HG03108 (cell line): ENCODE results near the gene POLR3G.
A peak's percentile ranks its signal among the peaks of the same experiment; 100 is the strongest.

Experiments used
- ATAC-seq: cut with Tn5 transposase; IDR thresholded peaks from one replicate; pipeline ENCODE4 v1.9.1; 2021; ENCODE audit warnings: moderate library complexity; ENCODE audit not compliant: unreplicated experiment

POLR3G gene

DNA sequence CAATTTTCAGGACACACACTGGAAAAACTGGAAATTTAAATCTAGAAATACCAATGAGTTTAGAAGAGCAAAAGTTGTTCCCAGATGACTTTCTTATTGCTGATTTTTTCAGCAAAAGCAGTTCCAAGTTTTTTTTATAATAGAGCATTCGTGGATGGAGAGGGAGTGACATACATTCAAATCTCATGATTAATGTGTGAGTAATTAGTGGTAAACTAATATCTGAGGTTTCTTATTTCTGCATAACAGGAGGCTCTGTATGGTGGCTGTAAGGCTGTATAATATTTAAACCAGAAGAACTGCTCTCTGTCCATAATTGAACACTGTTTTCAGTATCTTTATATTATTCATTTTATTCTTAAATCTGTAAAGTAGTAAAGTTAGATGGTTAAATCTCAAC, 28.9 kb downstream of the POLR3G start:
- no peak for ATAC-seq

DNA sequence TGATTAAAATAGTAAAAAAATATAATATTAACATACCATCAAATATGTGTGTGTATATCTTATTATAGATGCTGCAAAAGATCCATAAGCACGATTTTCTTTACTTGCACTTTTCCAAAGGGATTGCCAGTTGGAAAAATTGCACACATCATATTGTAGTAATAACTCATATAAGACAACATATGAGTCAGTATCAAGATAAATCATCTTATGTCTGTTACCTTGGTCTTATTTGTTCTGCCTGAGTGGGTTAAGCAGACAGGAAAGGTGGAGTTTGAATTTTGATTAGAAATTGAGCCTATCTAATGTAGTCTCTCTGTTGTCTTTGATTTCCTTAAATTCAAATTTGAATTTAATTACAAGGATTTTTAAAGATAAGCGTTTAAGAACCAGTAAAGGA, 30.1 kb downstream of the POLR3G start:
- ATAC-seq: no peak

DNA sequence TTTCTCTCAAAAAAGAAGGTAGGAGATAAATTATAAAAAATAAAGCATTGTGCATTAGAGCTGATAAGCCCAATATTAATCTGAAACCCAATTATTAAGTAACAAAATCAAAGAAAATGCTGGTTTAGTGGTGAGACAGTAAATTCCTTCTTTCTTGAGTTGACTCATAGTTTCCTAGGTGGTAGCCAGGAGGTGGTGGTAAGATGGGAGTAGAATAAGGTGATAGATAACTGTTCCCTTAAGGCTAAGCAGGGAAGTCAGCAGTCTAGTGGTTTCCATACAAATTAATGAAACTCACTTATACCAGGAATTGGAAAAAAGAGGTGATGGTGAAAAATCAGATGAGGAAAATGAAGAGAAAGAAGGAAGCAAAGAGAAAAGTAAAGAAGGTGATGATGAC, 31.6 kb downstream of the POLR3G start:
- no peak for ATAC-seq

DNA sequence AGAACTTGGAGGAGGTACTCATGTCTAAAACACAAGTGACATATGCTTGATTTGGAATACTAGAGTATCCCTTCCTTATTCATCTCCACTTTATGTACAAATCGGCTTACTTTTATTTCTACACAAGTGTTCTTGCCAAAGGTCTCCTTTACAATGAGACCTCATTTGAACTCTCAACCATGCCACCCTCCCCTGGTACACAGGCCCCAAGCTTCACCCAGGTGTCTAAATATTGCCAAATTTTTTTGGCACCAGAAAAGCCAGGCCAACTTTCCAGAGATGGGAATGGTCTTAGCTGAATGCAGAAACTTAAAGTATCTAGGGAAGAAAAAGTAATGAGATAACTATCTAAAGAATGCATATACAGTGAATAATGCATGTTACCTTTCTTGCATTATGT, 35.8 kb downstream of the POLR3G start:
- ATAC-seq: no peak

DNA sequence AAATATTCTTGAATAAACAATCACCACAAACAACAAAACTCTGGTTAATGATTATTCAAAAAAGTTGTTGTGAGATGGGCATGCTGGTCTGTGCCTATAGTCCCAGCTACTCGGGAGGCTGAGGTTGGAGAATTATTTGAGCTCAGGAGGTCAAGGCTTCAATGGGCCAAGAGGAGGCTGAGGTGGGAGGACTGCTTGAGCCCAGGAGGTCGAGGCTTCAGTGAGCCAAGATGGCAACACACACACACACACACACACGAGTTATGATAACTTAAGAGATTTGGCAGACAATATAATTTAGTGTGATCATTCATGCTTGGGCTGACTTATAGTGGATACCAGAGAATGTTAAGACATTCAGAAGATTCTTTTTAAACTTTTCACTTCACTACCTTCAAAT, 39.9 kb downstream of the POLR3G start:
- ATAC-seq: no peak

DNA sequence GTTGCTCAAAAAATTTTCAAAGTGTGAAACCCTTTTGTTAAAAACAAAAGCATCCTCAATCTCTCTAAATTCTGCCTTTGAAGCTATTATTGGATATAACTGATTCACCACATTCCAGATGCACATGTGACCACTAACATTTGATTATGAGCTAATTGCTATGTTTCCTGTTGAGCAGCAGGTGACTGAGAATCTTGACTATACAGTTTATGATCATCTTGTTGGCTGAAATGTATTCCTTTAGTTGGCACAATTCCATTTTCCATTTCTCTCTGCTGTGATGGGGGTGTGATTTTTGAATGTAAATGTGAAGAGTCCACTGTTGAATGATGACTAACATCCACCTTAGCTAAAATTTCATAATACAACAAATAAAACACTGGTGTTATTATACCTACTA, 44.0 kb downstream of the POLR3G start:
- ATAC-seq: no peak

DNA sequence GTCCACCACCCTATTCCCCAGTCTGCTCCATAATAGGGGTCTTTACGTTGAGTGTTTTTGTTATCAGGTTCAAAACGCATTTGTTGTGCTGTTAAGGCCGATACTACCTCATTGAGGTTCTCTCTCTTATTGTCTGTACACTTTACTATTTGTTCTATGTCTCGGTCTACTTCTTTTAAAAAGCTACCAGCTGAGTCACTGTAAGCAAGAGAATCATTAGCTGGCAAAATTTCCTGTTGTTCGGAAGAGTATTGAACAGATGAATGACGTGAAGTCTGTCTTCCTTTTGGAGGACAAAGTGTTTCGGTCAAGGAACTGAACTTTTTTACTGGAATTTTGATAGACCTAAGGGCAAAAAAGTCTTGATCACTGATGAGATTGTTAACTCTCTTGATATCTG, 44.4 kb downstream of the POLR3G start:
- no peak for ATAC-seq

DNA sequence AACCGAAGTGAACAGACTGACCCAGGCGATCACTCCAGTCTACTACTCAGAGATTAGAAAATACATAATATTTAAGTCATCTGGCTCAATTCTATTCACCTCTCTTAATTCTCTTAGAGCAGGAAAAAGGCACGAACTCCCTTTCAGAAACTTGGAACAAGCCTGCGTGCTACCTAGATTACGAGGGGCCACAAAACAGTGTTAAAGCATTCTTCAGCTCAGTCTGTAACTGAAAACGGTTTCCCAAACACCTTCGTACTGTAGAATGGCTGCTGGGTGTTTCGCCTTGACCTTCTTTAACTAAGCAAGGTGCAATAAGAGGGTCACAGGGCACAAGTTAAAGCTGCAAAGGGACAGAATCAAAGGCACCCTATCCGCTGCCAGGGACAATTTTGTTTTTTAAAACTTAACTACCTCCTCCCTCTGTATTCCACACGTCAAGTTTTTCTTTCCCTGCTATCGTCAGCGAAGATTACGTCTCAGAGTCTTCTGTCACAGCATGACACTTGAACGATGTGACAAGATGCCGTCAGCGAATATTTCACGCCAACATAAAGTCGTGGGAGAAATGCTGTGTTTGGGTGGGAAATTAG, 54.0 kb downstream of the POLR3G start:
- no peak for ATAC-seq

DNA sequence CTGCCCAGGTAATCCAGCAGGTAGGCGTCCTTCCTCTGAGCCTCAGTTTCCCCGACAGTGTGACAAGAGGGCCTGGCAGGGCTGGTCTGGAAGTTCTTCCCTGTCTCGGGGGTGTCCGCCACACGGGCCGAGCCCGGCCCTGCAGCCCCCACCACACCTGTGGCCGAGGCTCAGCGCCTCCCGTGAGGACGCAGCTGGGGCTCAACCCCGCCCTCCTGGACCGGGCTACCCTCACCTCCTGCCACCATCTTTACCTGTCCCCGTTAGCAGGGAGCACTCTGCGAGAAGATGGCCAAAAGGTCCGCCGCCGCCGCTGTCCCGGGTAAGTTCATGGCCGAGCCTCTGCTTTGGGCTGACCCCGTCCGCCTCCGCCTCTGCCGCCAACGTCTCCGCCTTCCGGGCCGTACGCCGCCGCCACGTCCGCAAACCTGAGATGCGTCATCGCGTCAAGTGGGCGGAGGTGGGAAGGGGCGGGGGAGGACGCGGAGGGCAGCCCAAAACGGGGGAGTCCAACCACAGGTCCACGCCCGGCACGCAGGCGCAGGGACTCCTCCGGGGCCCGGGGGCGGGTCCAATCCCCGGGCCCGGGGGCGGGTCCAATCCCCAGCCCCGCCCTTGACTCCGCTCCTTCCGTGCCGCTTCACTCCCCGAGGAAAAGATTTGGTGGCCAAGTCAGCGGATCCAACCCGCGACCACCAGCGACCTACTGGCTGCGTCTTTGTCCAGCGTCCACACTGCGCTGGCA, 54.7 kb downstream of the POLR3G start, which contains the start of gene LYSMD3:
Gene LYSMD3 (minus strand): TSS at position 391 of the 745 bp plus-strand sequence. CDS start 4,295 bp downstream, outside the sequence.
- peak; percentile 91 for ATAC-seq

DNA sequence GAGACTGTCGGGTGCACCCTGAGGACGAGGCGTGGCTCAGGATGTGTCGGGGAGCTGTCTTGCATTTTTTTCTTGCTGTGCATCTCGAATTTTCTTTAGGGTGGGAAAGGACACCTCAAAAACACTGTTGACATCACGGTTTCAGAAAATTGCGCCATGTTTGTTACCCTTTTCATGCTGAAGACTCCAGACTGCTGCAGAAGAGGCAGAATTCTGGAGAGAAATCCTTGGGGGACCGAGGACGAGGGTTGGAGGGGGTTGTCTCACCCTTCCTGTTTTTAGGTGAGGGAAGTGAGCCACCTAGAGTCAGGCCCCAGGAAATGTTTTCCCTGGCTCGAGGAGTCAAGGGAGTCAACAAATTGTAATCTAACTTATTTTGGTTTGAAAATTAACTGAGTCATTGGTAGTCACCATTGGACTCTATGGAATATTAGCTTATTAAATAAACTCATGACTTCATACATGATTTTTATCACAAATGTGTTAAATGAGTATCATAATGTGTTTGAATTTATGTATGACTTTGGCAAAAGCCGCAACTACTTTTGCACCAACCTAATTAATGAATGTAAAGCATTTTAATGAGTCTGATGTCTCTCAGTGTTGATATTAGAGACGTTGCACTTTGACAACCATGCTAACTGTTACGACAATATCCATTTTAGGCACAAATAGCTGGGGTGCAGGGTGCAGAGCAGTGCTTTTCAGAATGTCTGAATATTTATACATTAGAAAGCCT, 55.4 kb downstream of the POLR3G start:
- ATAC-seq: peak; percentile 47

DNA sequence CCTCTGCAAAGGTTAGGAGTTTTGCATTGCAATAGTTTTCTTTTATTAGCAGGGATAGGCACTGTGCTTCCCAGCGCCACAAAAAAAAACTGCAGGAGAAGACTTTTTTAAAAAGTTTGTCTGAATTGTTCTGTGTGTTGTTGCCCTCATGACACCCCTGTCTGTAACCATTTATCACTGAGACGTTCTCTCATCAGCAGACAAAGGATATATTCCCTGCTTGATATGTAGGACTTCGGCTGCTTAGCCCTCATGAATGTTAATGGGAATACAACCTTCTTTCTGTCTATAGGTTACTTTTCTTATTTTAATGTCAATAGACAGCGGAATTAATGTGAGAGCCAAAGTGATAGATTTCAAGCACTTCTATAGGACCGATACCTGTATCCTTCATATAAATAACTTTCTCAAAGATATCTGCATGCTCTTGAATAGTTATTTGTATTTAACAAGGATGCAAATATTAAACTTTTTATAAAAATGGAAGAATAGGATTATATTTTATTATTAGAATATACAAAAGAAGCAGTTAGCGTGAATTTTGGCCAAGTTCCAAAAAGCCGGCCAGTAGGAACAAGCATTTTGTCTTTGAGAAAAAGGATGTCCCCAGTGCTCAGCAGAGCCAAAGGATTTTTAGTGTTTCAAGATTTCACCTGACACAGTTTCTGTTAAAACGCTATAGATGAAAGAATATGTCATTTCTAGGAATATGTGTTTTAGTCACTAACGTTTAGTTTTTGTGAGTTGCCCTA, 56.2 kb downstream of the POLR3G start:
- ATAC-seq: no peak

DNA sequence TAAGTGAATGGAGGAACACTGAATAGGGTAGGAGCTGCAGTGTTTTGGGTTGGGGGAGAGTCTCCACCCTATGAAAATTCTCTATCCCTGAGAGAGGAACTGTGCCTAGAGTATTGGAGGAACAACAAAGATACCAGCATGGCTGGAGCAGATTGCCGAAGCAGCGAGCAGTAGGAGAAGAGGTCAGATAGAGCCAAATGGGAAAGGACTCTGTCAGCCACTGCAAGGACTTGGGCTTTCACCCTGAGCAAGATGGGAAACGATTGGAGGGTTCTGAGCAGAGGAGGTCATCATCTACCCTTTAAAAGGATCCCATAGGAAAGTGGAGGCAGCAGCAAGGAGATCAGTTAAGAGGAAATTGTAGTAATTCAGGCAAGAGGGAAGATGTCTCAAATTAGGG, 59.1 kb downstream of the POLR3G start:
- no peak for ATAC-seq

DNA sequence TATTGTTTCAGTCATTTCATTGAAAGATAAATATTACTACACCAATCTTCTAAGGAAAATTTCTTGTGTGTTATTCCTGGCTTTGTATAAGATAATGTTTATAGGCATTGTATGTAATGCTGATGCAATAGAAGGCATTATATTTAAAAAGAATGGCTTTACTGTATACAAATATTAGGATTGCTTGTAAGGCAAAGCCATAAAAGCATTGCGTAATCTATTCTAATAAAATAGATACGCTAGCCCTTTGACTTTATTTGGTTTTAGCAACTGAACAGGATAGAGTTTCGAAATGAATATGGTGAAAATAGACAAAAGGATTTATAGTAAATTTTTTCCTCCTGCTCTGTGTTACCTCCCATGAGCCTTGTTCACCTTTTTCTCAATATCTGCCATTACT, 60.3 kb downstream of the POLR3G start:
- ATAC-seq: no peak

DNA sequence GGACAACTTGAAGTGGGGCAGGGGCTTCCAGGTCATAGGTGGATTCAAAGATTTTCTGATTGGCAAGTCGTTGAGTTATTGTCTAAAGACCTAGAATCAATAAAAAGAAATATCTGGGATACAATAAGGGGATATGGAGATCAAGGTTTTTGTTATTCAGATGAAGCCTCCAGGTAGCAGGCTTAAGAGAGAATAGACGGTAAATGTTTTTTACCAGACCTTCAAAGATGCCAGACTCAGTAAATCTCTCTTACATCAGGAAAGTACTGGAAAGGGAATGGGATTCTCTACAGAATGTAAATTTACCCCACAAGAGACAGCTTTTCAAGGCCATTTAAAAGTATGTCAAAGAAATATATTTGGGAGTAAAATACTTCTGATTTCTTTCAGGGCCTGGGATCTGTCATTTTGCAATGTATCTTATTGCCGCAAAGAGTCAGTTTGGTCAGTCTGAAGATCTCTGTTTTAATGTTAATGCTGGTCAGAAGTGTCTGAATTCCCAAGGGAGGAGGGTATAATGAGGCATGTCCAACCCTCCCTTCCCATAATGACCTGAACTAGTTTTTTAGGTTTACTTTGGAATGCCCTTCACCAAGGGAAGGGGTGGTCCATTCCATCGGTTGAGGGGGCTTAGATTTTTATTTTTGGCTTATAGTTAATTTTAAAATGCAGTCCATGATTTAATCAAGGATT, 68.3 kb downstream of the POLR3G start:
- ATAC-seq: no peak

DNA sequence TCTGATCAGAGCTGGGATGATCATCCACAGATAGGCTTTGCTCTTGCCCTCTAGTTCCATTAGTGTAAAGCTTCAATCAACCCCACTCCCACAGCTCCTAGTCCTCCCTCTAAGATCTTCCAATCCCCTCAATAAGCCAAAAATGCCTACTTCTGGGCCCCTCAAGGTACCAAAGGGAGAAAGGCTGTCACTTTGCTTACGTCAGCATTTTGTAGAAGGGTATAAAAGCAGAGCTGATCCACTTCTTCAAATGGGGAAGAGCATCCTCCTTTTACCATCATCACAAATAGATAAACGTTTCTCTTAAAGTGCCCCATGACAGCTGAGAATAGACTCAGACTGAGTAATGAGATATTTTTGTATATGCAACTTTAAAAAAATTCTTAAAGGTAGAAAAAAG, 70.8 kb downstream of the POLR3G start:
- no peak for ATAC-seq

DNA sequence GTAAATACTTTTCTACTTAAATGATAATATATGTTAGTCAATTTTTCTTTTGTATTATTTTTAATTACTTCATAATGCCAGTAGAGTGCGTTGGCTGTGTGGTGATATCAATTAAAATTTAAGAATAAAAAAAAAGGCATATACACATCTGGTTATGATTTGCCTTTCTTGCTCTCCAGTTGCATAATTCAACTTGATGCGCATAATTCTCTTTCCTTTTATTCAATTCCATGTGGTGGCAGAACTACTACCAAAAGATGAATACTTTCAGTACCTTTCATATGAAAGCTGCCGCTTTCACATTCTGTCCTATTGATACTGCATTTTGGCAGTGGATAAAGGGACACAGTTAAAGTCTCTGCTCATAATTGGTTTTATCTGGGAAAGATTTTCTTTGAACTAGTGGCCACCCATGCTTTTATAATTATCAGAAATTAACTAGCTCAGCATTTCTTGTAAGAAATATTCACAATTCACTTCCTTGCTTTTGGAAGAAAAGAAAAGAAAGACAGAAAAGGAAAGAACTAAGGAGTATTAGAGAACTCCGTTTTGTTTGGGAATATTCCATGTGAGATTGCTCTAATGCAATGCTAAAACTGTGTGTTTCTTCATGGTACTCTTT, 71.7 kb downstream of the POLR3G start:
- no peak for ATAC-seq

DNA sequence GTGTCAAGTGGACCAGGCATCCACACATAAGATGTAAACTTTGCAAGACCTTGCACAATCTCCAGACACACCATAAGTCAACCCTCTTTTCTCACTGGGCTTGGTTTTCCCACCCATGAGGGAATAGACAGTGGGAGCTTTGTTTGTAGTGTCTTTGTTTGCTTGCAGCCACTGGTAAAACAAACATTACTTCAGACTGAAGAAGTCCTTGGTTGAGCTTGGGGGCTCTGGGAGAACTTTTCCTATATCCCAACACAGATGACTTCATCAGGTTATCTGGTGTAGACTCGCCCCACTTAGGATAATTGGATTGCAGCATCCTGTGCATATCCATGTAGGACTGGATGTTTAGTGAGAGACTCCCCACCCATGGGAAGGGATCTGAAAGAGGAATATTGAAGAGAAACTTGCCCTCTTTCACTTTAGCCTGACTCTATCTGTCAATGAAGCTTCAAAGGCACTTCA, 72.4 kb downstream of the POLR3G start:
- no peak for ATAC-seq

DNA sequence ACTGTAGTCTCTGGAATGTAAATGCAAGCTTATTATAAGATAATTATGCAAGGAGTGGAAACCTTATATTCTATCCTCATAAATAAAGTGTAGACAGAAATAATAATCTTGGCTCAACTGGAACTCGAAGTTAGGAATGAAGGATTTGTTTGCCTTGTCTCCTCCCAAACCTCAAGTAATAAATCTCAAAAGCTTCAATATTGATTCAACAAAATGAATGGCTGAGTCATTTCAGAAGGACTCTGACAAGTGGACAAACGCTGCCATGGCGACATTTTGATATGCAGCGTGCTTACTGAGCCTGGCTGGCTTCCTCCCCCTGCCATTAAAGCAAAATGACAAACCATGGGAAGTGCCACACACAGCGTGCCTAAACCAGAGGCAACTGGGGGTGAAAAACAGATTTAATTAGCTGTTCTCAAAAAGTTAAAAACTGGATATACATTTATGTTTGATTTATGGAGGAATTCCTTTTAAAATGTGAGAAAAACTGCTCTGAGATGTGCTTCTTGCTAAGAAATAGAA, 73.5 kb downstream of the POLR3G start:
- ATAC-seq: no peak

DNA sequence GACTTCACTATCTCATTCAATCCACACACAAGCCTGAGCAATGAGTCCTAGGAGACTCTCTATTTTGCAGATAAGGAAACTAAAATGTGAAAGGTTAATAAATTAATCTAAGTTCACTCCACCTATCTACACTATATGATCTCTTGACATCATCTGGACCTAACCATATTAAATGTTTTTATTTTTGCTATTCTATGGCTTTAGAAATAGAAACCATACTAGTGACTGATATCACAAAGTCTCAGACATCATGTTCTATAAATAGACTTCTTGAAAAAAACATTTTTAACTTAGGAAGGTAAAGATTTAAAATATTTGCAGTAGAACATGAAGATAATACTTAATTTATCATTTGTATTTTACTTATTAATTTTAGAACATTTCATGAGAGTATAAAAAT, 74.6 kb downstream of the POLR3G start:
- no peak for ATAC-seq

DNA sequence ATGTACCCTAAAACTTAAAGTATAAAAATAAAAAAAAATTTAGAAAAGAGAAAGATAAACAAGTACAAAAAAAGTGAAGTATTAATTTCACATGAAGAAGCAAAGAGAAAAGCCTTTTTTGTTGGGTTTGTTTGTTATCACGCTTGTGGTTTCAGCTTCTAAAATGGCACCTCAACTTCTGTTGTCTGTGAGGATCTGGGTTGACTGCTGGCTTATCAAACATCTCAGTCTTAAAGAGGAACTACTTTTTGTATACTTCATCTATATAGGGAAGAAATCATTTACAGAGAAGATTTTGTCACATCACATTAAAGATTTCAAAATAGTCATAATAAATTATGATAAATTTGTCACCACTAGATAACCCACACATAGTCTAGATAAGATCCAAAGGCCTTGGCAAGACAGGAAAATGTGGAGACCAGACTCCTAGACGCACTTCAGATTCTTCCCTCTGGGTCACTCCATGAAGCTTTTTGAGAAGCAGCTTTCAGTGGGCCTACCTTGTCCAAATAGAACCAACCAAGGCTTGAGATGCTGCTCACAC, 75.1 kb downstream of the POLR3G start:
- ATAC-seq: no peak
